Measurements from ENCODE around the gene OBSCN.

- TF ChIP-seq CTCF (conservative IDR thresholded peaks at IDR 0.05 in 1 of 2, IDR thresholded peaks at IDR 0.05 in 1 of 2; ENCODE audit: extremely low read depth in 1 of 2, insufficient read depth in 1 of 2, low read depth in 1 of 2, low read length in 2 of 2) (no peak), EZH2 (IDR thresholded peaks at IDR 0.05; ENCODE audit: borderline replicate concordance, low read length) (no peak)
These were observed 149.2 kb downstream of the OBSCN start for GRCh38 chr1:228356897-228357680.

All from mammary epithelial cell (primary cell).